ENCODE measurements around the gene SOCS3. TPM values are rescaled to one million over a fixed set of nuclear protein-coding genes. Genes with fewer than 3 reads are reported as not detected.
"Not testable (repeated sequence)": the region's sequence is repeated elsewhere in the genome, so short reads cannot be mapped to it uniquely, and the experiment has no call there.

SOCS3 gene
- polyA plus RNA-seq, 12 donors = 6.8 to 100 (median 18.8) TPM; not detected in 1

- peak; percentile 85 for DNase-seq
Observed at GRCh38 chr17:78315355-78316114, 44.3 kb downstream of the SOCS3 start.

GRCh38 chr17:78314683-78315354 lies 45.1 kb downstream of the SOCS3 start:
- no peak for DNase-seq

GRCh38 chr17:78313735-78314648 lies 45.9 kb downstream of the SOCS3 start:
- DNase-seq = no peak

- not testable (repeated sequence) for DNase-seq
Observed at GRCh38 chr17:78309659-78310255, 50.1 kb downstream of the SOCS3 start.

- DNase-seq = no peak
Observed at GRCh38 chr17:78307887-78308638, 51.8 kb downstream of the SOCS3 start.

GRCh38 chr17:78306913-78307312 lies 53.0 kb downstream of the SOCS3 start:
- no peak for DNase-seq

Other genes starting within 250 kb of the SOCS3 start
- gene TMC6, start 231.3 kb downstream of the SOCS3 start, polyA plus RNA-seq (ENCODE audit: insufficient read length in 12 of 12) = 10 to 100 TPM in 11 of 12 donors, not detected in 1; 14.5 to 48.0 (median 22.0) TPM
- gene TMC8, start 229.3 kb downstream of the SOCS3 start, polyA plus RNA-seq (ENCODE audit: insufficient read length in 12 of 12) = 10 to 100 TPM in 1 of 12 donors, 1 to 10 TPM in 10, not detected in 1; 1.3 to 16.0 (median 2.9) TPM
- gene C17orf99, start 213.7 kb downstream of the SOCS3 start, polyA plus RNA-seq (ENCODE audit: insufficient read length in 12 of 12) = 1 to 10 TPM in 4 of 12 donors, under 1 TPM in 7, not detected in 1; 0.35 to 9.3 (median 0.86) TPM
- gene SYNGR2, start 191.5 kb downstream of the SOCS3 start, polyA plus RNA-seq (ENCODE audit: insufficient read length in 12 of 12) = 100 to 1,000 TPM in 4 of 12 donors, 10 to 100 TPM in 7, not detected in 1; 55.5 to 128 (median 78.7) TPM
- 10 to 100 TPM in 11 of 12 donors, not detected in 1; 13.7 to 24.0 (median 18.0) TPM for gene TK1, start 173.0 kb downstream of the SOCS3 start, polyA plus RNA-seq (ENCODE audit: insufficient read length in 12 of 12)
- 10 to 100 TPM in 11 of 12 donors, not detected in 1; 26.1 to 49.6 (median 32.4) TPM for gene AFMID, start 172.7 kb downstream of the SOCS3 start, polyA plus RNA-seq (ENCODE audit: insufficient read length in 12 of 12)
- gene BIRC5, start 145.8 kb downstream of the SOCS3 start, polyA plus RNA-seq (ENCODE audit: insufficient read length in 12 of 12) = 10 to 100 TPM in 11 of 12 donors, not detected in 1; 11.1 to 25.3 (median 17.2) TPM
- under 1 TPM in 2 of 12 donors, not detected in 10; 0.08 to 0.14 TPM for gene TMEM235, start 128.4 kb downstream of the SOCS3 start, polyA plus RNA-seq (ENCODE audit: insufficient read length in 12 of 12)
- gene PGS1, start 18.6 kb upstream of the SOCS3 start, polyA plus RNA-seq (ENCODE audit: insufficient read length in 12 of 12) = 10 to 100 TPM in 11 of 12 donors, not detected in 1; 21.0 to 38.1 (median 24.2) TPM
- 1 to 10 TPM in 10 of 12 donors, not detected in 2; 1.2 to 4.5 (median 2.4) TPM for gene DNAH17, start 217.3 kb upstream of the SOCS3 start, polyA plus RNA-seq (ENCODE audit: insufficient read length in 12 of 12)